Cardiac fibroblast (primary cell): Measurements from ENCODE around the gene AVPR2.

Experiments used
- DNase-seq, 2 donors: peaks; one replicate each; pipeline versions ENCODE4 v3.0.0 to v3.0.0-alpha.2; 2010; ENCODE audit warnings: low read depth in 2 of 2
- H3K4me3 ChIP-seq, 2 donors: replicated peaks in 1 of 2; 1 replicate in 1 of 2; 2 replicates in 1 of 2; pipeline ENCODE4 v1.5.1; 2011; ENCODE audit warnings: low read depth in 2 of 2, low read length in 2 of 2, mild to moderate bottlenecking in 2 of 2, moderate library complexity in 1 of 2
- CTCF ChIP-seq: IDR thresholded peaks from one replicate; pipeline ENCODE4 v1.5.1; 2011; ENCODE audit warnings: low read depth, mild to moderate bottlenecking, low read length, inconsistent platforms

The AVPR2 gene

GRCh38 chrX:153951683-153952372 is 47.4 kb downstream of the AVPR2 start:
- no peak for TF ChIP-seq CTCF

GRCh38 chrX:153952373-153953026 is 48.0 kb downstream of the AVPR2 start:
- DNase-seq: no peak
- TF ChIP-seq CTCF: no peak
- no peak overlapping the region for H3K4me3 ChIP-seq

More at GRCh38 chrX:153951683-153952372, 47.4 kb downstream of the AVPR2 start:
- H3K4me3 ChIP-seq: no peak overlapping the region
- DNase-seq: no peak

- TF ChIP-seq CTCF: peak; percentile 88
- peak; percentile 63 to 65 for DNase-seq
- H3K4me3 ChIP-seq: no peak overlapping the region
These were observed 48.9 kb downstream of the AVPR2 start for GRCh38 chrX:153953342-153953830.

- H3K4me3 ChIP-seq: no peak overlapping the region
- DNase-seq: no peak
- TF ChIP-seq CTCF: no peak
These were observed 49.6 kb downstream of the AVPR2 start for GRCh38 chrX:153953892-153954557.

GRCh38 chrX:153954558-153955227 is 50.2 kb downstream of the AVPR2 start:
- no peak for DNase-seq
- TF ChIP-seq CTCF: no peak
- H3K4me3 ChIP-seq: no peak overlapping the region

- DNase-seq: no peak
- H3K4me3 ChIP-seq: no peak overlapping the region
- no peak for TF ChIP-seq CTCF
These were observed 50.8 kb downstream of the AVPR2 start for GRCh38 chrX:153955228-153955732.
